T-cell (primary cell): Measurements from ENCODE around the gene GID8. TPM values are rescaled to one million over a fixed set of nuclear protein-coding genes. Genes with fewer than 3 reads are reported as not detected.
A peak's percentile ranks its signal among the peaks of the same experiment; 100 is the strongest.
"Not testable (repeated sequence)": the region's sequence is repeated elsewhere in the genome, so short reads cannot be mapped to it uniquely, and the experiment has no call there.

Experiments used
- ATAC-seq, 4 experiments: fragments of 200-7000 bp in 3 of 4; fragments of 150-1000 bp in 1 of 4; cut with Tn5 transposase; replicated peaks in 1 of 4; 1 replicate in 3 of 4; 2 replicates in 1 of 4; pipeline ENCODE4 v1.10.0; 2021; ENCODE audit warnings: moderate library complexity in 3 of 4, mild to moderate bottlenecking in 2 of 4, moderate number of reproducible peaks in 1 of 4
- CTCF ChIA-PET, 2 donors: fragments of 300-600 bp; sonication (Branson Sonifier 250); formaldehyde crosslinking; loops; one replicate each; lab custom pipeline; 2022; ENCODE audit warnings: antibody characterized with exemption in 2 of 2; lab: Charles Lee
- POLR2A ChIA-PET, 2 donors: fragments of 300-600 bp; sonication (Branson Sonifier 250); formaldehyde crosslinking; loops; one replicate each; lab custom pipeline; 2022; ENCODE audit warnings: antibody characterized with exemption in 2 of 2; lab: Charles Lee
- DNase-seq, 35 experiments: peaks; one replicate each; pipeline versions ENCODE4 v3.0.0 to v3.0.0-alpha.2; 2013 to 2023
- H3K27ac ChIP-seq: one replicate; pipeline ENCODE4 v1.5.1; 2013; ENCODE audit warnings: low read length
- H3K27me3 ChIP-seq, 2 experiments: replicated peaks in 1 of 2; 1 replicate in 1 of 2; 2 replicates in 1 of 2; pipeline versions ENCODE4 v1.6.1 to v1.7.0; 2013; ENCODE audit warnings: low read length in 1 of 2, mixed read lengths in 1 of 2; ENCODE audit not compliant: control insufficient read depth in 2 of 2, insufficient read depth in 2 of 2; ENCODE audit errors: extremely low read depth in 1 of 2
- H3K36me3 ChIP-seq, 2 donors: 1 replicate in 1 of 2; 2 replicates in 1 of 2; pipeline versions ENCODE4 v1.6.1 to v1.7.0; 2013; ENCODE audit warnings: low read length in 1 of 2; ENCODE audit not compliant: control insufficient read depth in 2 of 2, insufficient read depth in 1 of 2; ENCODE audit errors: extremely low read depth in 1 of 2
- H3K4me1 ChIP-seq, 2 experiments: 1 replicate in 1 of 2; 2 replicates in 1 of 2; pipeline versions ENCODE4 v1.6.1 to v1.7.0; 2013; ENCODE audit warnings: low read length in 2 of 2, mixed read lengths in 1 of 2; ENCODE audit not compliant: insufficient read depth in 2 of 2, control insufficient read depth in 1 of 2; ENCODE audit errors: extremely low read depth in 1 of 2
- H3K4me3 ChIP-seq, 2 donors: 1 replicate in 1 of 2; 2 replicates in 1 of 2; pipeline versions ENCODE4 v1.5.1 to v1.7.0; 2013; ENCODE audit warnings: mild to moderate bottlenecking in 2 of 2, low read length in 1 of 2, moderate library complexity in 1 of 2; ENCODE audit not compliant: control insufficient read depth in 1 of 2; ENCODE audit errors: extremely low read depth in 1 of 2
- H3K9me3 ChIP-seq: 2 replicates; pipeline ENCODE4 v1.7.0; 2013
- H3K27ac Mint-ChIP-seq, 2 donors: one replicate each; pipeline ENCODE4 v1.8.0; 2020 to 2021; ENCODE audit warnings: mild to moderate bottlenecking in 2 of 2, mixed read lengths in 2 of 2
- H3K27me3 Mint-ChIP-seq, 2 donors: one replicate each; pipeline ENCODE4 v1.8.0; 2021 to 2022; ENCODE audit warnings: mixed read lengths in 2 of 2
- H3K36me3 Mint-ChIP-seq: one replicate; pipeline ENCODE4 v1.8.0; 2021; ENCODE audit warnings: mixed read lengths
- H3K4me1 Mint-ChIP-seq, 3 donors: one replicate each; pipeline ENCODE4 v1.8.0; 2020 to 2022; ENCODE audit warnings: mixed read lengths in 3 of 3, mild to moderate bottlenecking in 1 of 3
- H3K4me3 Mint-ChIP-seq, 3 donors: one replicate each; pipeline ENCODE4 v1.8.0; 2020 to 2022; ENCODE audit warnings: mild to moderate bottlenecking in 3 of 3, mixed read lengths in 3 of 3, moderate library complexity in 3 of 3
- H3K9me3 Mint-ChIP-seq, 3 donors: one replicate each; pipeline ENCODE4 v1.8.0; 2020 to 2022; ENCODE audit warnings: mixed read lengths in 3 of 3
- WGBS: methylation state at CpG from one replicate; pipeline ENCODE4 v1.1.5; 2013; ENCODE audit warnings: missing lambda C conversion rate; ENCODE audit not compliant: insufficient coverage; 5-methylcytosine and 5-hydroxymethylcytosine counted together
- total RNA-seq, 35 experiments: library from RNA in 6 of 35; stranded (reverse) in 6 of 35; fragments of 120-200 nt in 1 of 35; gene quantifications; one replicate each; pipeline versions ENCODE4 v1.2.1 to v1.2.4 and lab custom pipeline; 2013 to 2026

The GID8 gene
- total RNA-seq, 5 donors from 2014 or later (not counting 1 experiment from before 2014, with no cell fraction given): 33.1 to 43.4 (median 41.2) TPM

- Mint-ChIP-seq H3K27me3 (no peaks in the 10 kb centered on the region), H3K9me3 (no peaks in the 10 kb centered on the region), H3K4me1 (peaks cover 79 to 85% (median 83%) of the 10 kb centered on the region in 3 donors), H3K36me3 (no peaks in the 10 kb centered on the region), H3K27ac (peak overlapping the region; percentile 89 to 96), H3K4me3 (peak overlapping the region; percentile 81 to 97 (median 95))
- H3K36me3 ChIP-seq: no peaks in the 10 kb centered on the region
- ChIA-PET POLR2A (interaction anchor here in 1 of 2 donors (0.6 kb wide), 1 partner anchor 19 kb away, joined by 3 read pairs; no protein-coding TSS in a partner anchor), CTCF (no interaction called here)
- H3K9me3 ChIP-seq: no peaks in the 10 kb centered on the region
- DNase-seq (peak in 26 of 35 experiments; percentile 19 to 73 (median 42)), ATAC-seq (peak in 3 of 4 experiments; percentile 5 to 10 (median 6))
- peak overlapping the region in 1 of 2 donors; percentile 1 for H3K4me3 ChIP-seq
- peak overlapping the region; percentile 34 for H3K27ac ChIP-seq
- 5% methylated on average over 10 of the region's 14 CpGs for WGBS
- no peaks in the 10 kb centered on the region for H3K27me3 ChIP-seq
- H3K4me1 ChIP-seq: peaks cover 61 to 79% of the 10 kb centered on the region in 2 experiments
These were observed 15.5 kb upstream of the GID8 start for GRCh38 chr20:62922451-62922921.

GRCh38 chr20:62923059-62923668 lies 14.8 kb upstream of the GID8 start:
- CTCF ChIA-PET: interaction anchor here in 1 of 2 donors (1.0 to 1.8 kb wide), 2 partner anchors 15 to 22 kb away, joined by 5 to 6 read pairs; no protein-coding TSS in a partner anchor
- Histone ChIP-seq H3K4me1 (peaks cover 60 to 80% of the 10 kb centered on the region in 2 experiments), H3K27ac (peak overlapping the region; percentile 40)
- 60% methylated on average over 7 of the region's 17 CpGs for WGBS
- H3K36me3 Mint-ChIP-seq, H3K9me3 ChIP-seq, DNase-seq, H3K27me3 Mint-ChIP-seq, POLR2A ChIA-PET, H3K9me3 Mint-ChIP-seq, H3K36me3 ChIP-seq, ATAC-seq, H3K27me3 ChIP-seq, H3K4me3 ChIP-seq: not testable (repeated sequence)
- H3K27ac Mint-ChIP-seq: peak overlapping the region; percentile 89 to 96
- peaks cover 79 to 85% (median 83%) of the 10 kb centered on the region in 3 donors for H3K4me1 Mint-ChIP-seq
- H3K4me3 Mint-ChIP-seq: peak overlapping the region; percentile 95 to 97 (median 95)

GRCh38 chr20:62923669-62924441 lies 14.1 kb upstream of the GID8 start:
- Histone ChIP-seq H3K9me3 (no peaks in the 10 kb centered on the region), H3K27me3 (no peaks in the 10 kb centered on the region), H3K27ac (peak overlapping the region; percentile 89), H3K4me3 (peak overlapping the region; percentile 36 to 83), H3K36me3 (no peaks in the 10 kb centered on the region), H3K4me1 (peaks cover 54 to 82% of the 10 kb centered on the region in 2 experiments)
- DNase-seq (no peak), ATAC-seq (no peak)
- no CpG with 5 or more reads among the region's 7 CpGs for WGBS
- ChIA-PET CTCF (interaction anchor here (0.6 to 1.8 kb wide), 7 partner anchors 8 to 134 kb away, joined by 3 to 6 read pairs (median 5); partner anchors contain the start of gene GID8 (in 1 of the 2)), POLR2A (interaction anchor here (0.6 to 1.8 kb wide), 2 partner anchors 11 to 35 kb away, joined by 3 to 4 read pairs; no protein-coding TSS in a partner anchor)
- peak overlapping the region; percentile 95 to 97 (median 95) for H3K4me3 Mint-ChIP-seq
- H3K4me1 Mint-ChIP-seq: peaks cover 79 to 85% (median 81%) of the 10 kb centered on the region in 3 donors
- no peaks in the 10 kb centered on the region for H3K27me3 Mint-ChIP-seq
- H3K36me3 Mint-ChIP-seq: no peaks in the 10 kb centered on the region
- H3K27ac Mint-ChIP-seq: peak overlapping the region; percentile 93 to 94
- no peaks in the 10 kb centered on the region for H3K9me3 Mint-ChIP-seq

- WGBS: 21% methylated on average over 9 of the region's 12 CpGs
- Mint-ChIP-seq H3K9me3 (no peaks in the 10 kb centered on the region), H3K4me3 (peak overlapping the region; percentile 95 to 97 (median 95)), H3K27ac (peak overlapping the region; percentile 93 to 94), H3K27me3 (no peaks in the 10 kb centered on the region), H3K4me1 (peaks cover 75 to 81% (median 76%) of the 10 kb centered on the region in 3 donors), H3K36me3 (no peaks in the 10 kb centered on the region)
- ChIA-PET CTCF (interaction anchor here (0.6 to 1.8 kb wide), 8 partner anchors 8 to 135 kb away, joined by 3 to 6 read pairs (median 4); partner anchors contain the start of genes GID8 (in 1 of the 2) and TCFL5 (in 1 of the 2)), POLR2A (interaction anchor here (0.6 to 1.8 kb wide), 2 partner anchors 11 to 34 kb away, joined by 3 to 4 read pairs; no protein-coding TSS in a partner anchor)
- Histone ChIP-seq H3K9me3 (no peaks in the 10 kb centered on the region), H3K27me3 (no peaks in the 10 kb centered on the region), H3K27ac (peak overlapping the region; percentile 89), H3K4me1 (peaks cover 54 to 79% of the 10 kb centered on the region in 2 experiments), H3K36me3 (no peaks in the 10 kb centered on the region), H3K4me3 (peak overlapping the region; percentile 36 to 83)
- no peak for ATAC-seq
- DNase-seq: peak in 3 of 35 experiments; percentile 32 to 52 (median 35)
These were observed 13.4 kb upstream of the GID8 start for GRCh38 chr20:62924442-62925075.

GRCh38 chr20:62925076-62925419 lies 12.9 kb upstream of the GID8 start:
- Histone ChIP-seq H3K4me1 (peaks cover 53 to 79% of the 10 kb centered on the region in 2 experiments), H3K27me3 (no peaks in the 10 kb centered on the region), H3K36me3 (no peaks in the 10 kb centered on the region), H3K9me3 (no peaks in the 10 kb centered on the region), H3K4me3 (peak overlapping the region; percentile 83 to 93), H3K27ac (peak overlapping the region; percentile 89)
- peak overlapping the region; percentile 95 to 97 (median 95) for H3K4me3 Mint-ChIP-seq
- CTCF ChIA-PET: interaction anchor here in 1 of 2 donors (0.8 to 1.8 kb wide), 6 partner anchors 9 to 64 kb away, joined by 3 to 6 read pairs (median 4); partner anchors contain the start of genes GID8 and TCFL5
- no peaks in the 10 kb centered on the region for H3K9me3 Mint-ChIP-seq
- peak overlapping the region; percentile 93 to 94 for H3K27ac Mint-ChIP-seq
- H3K4me1 Mint-ChIP-seq: peaks cover 74 to 81% (median 76%) of the 10 kb centered on the region in 3 donors
- no peaks in the 10 kb centered on the region for H3K36me3 Mint-ChIP-seq
- no peak for ATAC-seq
- no peaks in the 10 kb centered on the region for H3K27me3 Mint-ChIP-seq
- 0% methylated on average over 1 of the region's 4 CpGs for WGBS
- POLR2A ChIA-PET: interaction anchor here in 1 of 2 donors (1.8 kb wide), 1 partner anchor 10 kb away, joined by 4 read pairs; no protein-coding TSS in a partner anchor
- no peak for DNase-seq
